ENCODE measurements around the gene FAM163B.

Gene FAM163B

DNA sequence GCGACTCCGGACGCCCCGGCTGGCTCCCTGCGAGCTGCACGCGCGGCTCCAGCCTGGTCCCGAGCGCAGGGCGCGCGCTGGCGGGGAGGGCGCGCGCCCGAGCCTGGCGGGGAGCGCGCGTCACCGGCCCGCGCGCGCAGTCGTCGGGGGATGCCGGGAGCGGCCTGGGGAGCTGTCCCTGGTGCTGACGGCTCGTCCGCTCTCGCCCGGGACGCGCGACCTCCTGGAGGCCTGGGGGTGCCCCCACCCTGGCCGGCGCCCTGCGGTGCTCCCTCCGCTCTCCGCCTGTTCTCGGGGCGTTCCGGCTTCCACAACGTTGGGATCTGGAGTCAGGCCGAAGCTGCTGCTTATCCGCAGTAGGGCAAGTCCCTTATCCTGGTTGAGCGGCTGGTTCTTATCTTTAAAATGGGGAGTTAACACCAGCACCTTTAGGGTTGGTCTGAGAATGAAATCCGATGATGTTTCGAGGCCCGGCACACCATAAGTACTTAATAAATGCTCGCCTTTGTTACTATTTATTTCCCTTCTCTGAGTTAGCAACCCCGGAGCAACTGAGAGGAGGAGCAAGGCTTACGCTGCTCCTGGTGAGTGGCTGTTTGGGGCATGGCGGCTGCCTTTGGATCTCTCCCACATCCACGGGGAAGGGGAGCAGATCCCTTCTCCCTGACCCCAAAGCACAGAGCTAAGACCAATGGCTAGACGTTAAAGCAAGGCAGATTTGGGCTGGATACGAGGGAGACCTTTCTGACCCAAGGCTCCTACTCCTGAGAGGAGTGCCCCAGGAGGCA, at the start of gene FAM163B:
TSS of gene FAM163B (minus strand) at position 79 of the 788 bp plus-strand sequence. CDS start 29,166 bp downstream, outside the sequence.
- DNase-seq, result no peak

DNA sequence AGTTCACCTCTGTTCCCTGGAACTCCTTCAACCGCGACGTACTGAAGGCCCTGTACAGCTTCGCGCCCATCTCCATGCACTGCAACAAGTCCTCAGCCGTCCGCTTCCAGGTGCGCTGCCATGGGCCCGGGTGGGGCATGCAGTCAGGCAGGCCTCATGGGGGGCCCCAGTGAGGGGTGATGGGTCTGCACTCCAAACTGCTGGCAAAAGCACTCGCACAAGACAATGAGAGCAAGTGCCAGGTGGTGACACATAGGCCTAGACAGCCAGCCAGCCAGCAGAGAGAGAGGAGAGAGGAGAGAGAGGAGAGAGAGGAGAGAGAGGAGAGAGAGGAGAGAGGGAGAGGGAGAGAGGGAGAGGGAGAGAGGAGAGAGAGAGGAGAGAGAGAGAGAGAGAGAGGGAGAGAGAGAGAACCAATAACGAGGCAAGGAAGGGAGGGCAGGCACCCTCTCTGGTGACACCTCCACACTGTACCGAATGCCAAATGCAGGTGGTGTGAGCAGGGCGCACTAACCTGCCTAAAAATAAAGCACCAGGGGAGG, 48.0 kb upstream of the FAM163B start:
- peak; percentile 61 for DNase-seq

DNA sequence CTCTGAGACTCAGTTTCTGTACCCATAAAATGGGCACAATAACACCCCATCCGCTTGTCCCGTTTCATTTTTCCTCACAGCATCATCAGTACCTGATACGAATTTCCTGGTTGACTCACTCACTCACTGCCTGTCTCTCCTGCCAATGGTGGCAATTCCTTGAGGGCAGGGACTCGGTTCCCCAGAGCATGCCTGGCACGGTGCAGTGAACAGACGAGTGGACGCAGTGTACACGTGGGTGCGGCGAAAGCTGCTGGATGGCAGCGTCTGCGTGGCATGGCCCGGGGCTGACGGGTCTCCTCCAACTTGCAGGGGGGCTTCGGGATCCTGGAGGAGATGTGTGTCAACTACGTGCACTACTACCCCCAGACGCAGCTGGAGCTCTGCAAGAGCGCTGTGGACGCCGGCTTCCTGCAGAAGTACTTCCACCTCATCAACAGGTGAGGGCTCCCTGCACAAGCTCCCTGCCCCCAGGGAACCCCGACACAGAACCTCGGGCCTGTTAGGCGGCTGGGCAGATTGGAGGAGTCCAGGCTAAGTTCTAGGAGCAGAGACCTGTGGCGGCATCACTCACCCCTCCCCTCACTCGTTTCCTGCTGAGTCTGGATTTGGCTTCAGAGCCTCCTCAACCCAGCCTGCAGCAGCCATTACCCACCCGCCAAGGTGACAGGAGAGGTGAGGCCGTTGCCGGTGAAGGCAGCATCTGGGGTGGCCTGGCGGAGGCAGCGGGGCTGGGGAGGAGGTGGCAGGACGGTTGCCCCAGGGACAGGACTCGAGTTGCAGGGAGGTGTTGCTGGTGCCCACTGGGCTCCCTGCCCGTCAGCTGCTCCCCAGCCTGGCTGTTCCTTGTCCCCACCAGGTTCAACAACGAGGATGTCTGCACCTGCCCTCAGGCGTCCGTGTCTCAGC, 47.3 kb upstream of the FAM163B start:
- no peak for DNase-seq

DNA sequence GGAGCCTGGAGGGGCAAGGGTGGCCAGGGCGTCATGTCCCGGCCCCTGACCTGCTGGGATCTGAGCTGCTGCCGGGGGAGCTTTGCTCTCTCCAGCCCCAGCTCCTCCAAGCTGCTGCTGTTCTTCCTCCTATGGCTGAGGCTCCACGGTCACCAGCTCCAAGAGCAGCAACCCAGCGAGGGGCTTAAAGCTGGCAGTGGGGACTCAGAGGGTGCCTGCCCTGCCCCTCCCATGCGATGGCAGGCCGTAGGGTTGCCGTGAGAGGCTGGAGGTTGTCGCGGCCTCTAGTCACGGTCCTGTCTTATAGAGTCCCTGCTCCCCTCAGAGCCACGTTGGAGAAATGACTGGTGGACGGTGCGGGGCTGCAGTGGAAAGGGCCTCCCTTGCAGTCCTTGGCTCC, 46.5 kb upstream of the FAM163B start:
- no peak for DNase-seq

DNA sequence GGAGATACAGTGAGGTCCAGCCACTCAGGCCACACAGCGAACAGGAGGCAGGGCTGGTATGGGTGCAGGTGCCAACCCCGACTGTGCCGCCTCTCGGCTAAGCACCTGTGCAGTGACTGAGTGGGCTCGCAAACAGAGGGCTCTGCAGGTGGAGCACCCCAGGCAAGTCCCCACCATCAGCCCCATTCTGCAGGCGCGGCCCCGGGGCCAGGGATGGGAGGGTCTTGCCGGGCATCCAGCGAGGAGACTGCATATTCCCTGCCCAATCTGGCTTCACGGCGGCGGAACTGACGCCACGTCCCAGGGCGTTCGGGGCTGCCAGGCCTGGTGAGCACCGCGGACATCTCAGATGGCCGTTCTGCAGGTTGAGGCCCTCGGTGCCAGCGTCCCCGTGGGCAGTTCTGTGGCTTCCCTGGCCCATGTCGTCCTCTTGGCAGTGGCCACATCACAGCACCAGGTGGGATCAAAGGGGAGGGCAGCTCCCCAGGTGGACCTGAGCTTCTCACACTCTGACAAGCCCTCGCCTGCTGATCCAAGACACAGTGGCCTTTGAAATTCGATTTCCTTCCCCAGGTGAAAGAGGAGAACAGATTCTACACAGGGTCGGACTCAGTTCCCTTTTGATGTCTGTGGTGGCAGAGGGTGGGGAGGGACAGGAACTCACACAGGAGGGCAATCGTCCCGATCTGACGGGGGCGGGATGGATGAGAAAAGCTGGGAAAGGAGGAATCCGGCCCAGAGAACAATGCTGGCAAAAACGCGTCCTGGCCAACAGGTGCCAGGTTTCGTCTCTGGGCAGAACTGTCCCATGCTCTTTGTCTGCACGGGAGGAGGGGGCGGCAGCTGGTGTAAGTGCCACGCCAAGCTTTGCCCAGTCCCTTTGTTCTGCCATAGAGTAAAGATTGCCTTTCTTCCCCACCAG, 45.8 kb upstream of the FAM163B start:
- no peak for DNase-seq

DNA sequence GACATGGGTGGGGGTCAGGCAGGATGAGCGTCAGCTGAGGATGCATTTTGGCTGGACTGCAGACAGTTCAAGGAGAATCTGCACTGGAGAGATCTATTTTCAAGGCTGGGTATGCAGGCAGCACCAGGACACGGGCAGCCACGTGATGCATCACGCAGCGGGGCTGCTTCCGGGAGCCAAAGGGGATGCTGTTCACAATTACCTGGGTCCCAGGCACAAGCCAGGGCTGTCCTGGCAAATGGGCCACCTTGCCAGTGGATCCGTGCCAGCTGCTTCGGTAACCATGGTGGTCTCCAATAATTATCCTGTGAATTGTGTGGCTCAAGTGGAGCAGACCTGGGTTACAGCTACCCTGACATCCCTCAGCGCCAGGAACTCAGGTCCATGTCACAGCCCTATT, 44.4 kb upstream of the FAM163B start:
- no peak for DNase-seq

DNA sequence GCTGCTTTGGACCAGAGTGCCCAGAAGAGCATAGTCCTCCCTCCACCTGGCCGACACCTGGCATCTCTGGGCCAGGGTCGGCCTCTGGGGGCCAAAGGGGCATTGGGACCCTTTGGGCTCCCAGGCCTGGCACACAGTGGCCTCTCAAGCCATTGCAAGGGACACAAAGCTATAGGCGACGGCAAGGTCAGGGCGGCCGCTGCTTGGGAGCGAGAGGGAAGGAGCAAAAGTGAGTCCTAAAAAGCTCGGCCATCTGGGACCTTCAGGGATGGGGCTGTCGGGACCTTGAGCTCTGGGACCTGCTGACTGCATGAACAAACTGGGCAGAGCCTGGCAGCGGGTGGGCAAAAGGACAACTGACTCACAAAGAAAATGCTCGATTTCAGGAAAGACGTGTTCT, 40.8 kb upstream of the FAM163B start:
- no peak for DNase-seq

DNA sequence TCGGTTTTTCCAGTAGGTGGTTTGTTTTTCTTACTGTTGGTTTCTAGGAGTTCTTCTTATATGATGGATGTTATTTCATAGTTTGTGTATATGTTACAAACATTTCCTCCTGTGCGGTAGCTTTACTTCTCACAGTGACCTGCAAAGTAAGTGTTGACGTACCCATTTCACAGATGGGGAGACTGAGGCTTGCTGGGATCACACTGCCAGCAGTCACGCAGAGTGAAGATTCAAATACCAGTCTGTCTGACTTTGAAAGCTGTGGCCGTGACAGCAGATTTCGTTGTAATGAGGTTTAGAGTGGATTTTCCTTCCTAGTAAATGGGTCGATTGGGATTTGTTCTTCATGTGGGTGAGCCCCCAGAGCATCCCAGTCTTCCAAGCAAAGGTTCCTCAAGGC, 40.0 kb upstream of the FAM163B start:
- no peak for DNase-seq

DNA sequence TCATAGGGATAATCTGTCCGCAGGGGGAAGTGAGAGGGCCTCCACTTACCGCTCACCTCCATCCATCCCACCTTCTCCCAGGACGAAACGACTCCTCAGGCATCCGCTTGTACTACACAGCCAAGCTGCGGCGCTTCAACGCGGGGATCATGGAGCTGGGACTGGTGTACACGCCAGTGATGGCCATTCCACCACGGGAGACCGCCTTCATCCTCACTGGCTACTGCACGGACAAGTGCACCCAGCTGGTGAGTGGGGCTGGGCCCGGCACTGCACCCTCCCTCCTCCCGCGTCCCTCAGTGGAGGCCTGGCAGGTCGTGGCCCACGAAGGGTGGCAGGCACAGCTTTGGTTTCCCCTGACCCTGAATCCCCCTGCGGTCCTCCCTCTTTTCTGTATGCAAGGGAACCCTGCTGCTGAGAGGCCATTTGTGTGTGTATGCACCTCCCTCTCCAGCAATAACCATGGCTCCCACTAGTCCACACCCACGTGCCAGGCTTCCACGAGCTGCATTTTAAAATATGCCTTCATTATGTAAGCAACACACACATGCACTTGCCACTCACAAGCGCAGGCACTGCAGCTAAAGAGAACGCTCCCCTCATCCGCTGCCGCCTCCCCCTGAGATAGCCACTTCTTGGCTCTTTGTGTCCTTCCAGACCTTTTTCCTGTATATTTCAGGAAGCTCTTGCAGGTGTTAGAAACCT, 38.7 kb upstream of the FAM163B start:
- no peak for DNase-seq

DNA sequence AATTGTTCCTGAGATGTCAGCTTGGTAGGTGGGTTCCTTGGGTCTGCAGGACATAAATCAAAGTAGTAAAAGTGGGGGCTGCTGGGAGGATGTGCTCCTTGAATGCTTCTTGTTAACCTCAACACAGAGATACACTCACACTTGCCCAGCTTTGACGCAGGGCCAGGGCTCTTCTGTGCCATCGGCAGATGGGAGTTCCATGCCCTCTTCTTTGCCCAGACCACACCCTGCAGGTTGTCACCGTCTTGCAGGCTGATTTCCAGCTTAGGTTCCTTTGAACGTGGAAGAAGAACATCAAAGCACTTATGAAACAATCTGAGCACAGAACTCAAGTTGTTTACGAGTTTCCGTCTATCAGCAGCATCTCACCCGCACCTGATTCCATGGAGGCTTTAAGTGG, 38.0 kb upstream of the FAM163B start:
- no peak for DNase-seq

DNA sequence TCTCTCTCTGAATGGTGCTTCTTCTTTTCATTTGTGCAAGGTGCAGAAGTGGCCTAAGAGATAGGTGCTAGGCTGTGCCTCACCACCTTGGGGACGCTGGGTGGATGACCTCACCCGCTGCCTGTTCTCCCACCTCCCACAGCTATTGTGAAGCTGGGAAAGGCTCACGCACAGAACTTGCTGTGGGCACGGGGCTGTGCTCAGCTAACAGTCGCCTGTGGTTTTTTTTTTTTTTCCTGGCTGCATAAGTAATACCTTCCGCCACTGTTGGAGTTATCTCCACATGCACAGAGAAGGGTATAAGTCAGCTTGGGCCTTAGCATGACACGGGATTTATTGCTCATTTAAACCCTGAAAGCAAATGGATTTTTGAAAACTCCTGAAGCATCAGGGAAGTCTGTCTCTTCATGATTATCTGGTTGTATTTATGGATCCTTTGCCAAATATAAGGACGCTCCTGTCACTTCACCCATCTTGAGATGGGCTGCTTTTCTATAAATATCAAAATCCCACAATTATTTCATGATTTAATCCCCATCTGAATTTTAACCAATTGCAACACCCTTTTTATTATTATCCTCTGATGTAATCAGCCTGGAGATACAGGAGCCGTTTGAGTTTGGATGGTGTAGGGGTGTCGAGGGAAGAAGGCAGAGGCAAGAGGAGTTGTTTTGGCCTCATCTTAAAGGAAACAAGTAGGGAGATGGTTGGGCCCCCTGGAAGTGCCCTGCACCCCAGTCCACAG, 36.0 kb upstream of the FAM163B start:
- DNase-seq, result peak; percentile 20

DNA sequence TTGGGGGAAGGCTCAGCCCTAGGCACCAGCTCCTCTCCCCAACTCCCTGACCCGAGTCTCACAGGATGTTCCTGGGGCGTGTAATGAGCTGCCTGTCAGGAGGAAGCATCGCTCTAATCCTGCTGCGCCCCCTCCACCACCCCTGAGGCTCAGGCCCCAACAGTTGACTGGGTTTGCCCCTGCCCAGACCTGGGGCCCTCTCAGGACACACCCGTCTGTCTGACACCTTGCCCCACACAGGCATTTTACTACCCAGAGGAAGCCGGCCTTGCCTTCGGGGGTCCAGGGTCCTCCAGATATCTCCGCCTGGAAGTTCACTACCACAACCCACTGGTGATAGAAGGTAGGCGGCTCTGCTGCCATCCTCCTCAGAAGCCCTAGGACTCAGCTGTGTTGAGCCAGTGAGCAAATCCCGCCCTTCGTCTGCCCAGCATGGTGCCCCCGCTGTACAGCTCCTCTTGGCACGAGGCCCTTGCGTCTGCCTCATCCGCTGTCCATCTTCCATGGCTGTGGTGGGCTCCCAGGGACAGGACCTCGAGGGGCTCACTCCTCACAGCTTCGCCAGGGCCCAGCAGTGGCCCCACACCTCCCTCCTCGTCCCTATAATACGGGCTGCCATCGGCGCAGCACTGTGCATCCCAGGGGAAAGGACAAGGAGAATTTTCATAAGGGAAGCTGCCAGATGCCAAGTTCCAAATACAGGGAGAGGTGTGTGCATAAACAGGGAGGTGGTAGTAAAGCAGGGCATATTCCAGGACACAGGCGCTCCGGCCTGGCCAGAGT, 35.0 kb upstream of the FAM163B start:
- DNase-seq, result peak; percentile 61

DNA sequence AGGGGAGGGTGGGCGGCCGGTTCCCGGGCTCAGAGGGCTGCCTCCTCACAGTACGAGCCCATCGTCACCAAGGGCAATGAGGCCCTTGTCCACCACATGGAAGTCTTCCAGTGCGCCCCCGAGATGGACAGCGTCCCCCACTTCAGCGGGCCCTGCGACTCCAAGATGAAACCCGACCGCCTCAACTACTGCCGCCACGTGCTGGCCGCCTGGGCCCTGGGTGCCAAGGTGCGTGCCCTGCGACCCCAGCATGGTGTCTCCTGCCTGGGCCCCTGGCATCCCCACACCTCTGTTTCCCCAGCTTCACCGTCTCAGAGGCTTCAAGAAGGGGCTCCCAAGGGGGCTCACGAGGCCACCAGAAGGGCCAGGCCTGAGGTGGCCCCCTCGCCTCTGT, 34.2 kb upstream of the FAM163B start:
- DNase-seq, result no peak

DNA sequence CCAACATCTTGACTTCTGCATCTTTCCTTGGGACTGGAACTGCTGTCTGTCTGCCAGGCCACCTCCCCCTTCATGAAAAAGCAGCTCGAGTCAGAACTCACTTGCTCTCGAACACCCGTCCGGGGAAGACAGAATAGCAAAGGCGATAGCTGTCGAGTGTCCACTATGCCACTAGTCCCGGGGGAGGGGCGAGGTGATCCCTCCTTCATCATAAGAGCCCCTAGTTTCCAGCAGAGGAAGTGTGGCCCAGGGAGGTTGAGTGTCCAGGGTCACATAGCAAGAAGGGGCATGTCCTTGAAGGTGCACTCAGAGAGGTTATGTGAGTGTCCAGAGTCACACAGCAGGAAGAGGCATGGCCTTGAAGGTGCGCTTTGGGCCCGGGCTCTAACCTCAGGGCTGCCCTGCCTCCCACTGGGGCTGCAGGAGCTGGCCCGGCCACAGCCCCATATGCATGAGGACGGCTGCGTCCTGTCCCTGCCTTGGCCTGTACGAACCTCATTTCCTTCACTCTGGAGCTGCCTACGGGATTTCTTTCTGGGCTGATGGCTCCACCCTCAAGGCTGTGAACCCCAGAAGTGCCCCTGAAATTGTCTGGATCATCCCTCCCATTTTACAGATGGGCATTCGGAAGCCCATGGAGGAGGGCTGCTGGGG, 33.6 kb upstream of the FAM163B start:
- no peak for DNase-seq

DNA sequence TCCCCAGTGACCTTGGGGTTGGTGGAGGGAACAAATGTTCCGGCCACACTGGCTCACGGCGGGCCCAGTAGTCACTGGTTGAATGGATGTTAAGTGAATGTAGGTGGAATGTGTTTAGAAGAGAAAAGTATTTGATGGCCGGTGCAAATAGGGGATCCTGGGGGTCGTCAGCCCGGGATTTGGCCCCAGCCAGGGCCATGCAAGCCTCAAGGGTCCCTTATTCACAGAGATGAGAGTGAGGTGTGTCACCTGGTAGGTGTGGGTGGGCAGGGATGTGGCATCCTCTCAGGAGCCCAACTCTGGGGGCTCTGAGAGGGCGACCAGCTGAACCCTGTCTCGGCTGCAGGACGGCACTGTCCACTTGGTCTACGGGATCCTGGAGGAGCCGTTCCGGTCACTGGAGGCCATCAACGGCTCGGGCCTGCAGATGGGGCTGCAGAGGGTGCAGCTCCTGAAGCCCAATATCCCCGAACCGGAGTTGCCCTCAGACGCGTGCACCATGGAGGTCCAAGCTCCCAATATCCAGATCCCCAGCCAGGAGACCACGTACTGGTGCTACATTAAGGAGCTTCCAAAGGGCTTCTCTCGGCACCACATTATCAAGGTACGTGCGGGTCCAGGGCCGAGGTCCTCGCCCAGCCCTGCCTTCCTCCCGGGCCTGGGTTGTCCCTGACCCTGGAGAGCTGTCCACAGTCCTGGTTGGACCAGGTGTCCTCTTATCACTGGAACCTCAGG, 32.8 kb upstream of the FAM163B start:
- no peak for DNase-seq

DNA sequence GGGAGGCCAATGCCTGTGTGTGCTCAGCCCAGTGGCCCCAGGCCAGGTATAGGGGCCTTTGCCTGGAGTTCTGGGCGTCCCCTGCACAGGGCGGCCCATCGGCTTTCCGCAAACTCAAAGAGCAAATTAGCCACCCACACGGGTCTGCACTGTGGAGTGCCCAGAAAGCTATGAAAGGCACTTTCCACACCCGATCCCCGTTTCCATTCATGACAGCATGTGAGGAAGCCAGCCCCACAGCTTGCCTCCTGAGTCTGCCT, 32.1 kb upstream of the FAM163B start:
- DNase-seq, result peak; percentile 90

DNA sequence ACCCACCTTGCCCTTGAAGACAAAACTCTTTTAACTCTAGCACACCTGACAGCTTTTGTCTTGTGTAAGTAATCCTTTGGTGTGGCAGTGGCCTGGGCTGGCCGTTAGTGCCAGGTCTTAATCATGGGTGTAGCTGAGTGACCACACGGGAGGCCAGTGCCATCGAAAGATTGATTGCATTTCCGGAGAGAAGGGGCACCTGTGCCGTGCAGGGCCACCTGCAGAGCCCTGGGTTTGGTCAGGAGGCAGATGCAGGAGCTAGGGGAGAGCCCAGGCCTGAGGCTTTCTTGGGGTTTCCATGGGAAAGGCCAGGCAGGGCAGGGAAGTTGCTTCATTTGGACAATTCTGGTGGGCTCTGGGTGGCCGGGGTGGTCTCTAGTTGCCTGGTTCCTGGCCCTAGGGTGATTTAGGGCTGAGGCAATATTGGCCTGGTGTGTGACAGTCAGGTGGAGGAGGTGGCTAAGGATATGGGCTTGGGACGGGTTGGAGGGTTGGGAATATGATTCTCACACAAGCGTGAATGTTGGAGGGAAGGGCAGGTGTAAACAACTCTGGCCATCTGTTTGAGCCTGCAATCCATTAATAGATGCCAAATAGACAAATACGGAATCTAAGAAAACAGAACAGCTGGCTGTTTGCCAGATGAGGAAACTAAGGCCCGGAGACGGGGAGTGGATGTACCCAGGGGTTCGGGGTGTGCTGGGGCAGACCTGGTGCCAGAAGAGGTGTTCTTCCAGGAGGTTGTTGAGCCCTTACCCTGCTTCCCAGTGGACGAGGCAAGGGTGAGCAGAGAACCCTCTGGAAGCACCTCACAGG, 31.6 kb upstream of the FAM163B start:
- DNase-seq, result peak; percentile 94

DNA sequence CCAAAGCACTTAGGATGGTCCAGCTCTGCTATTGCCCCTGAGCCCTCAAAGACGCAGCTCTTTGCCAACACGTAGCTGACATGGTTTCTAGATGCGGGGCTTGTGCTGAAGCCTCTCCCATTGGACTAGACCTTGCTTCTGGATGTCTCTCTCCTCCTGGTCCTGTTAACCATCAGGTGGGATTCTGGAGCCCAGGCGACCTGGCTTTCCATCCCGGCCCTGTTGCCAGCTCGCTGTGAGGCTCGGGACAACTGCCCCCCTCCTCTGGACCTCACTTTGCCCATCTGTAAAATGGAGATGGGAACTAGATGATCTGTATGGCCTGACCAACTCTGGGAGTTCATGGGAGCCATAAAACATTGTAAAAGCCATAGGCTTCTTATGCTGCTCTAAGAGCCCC, 31.0 kb upstream of the FAM163B start:
- no peak for DNase-seq

DNA sequence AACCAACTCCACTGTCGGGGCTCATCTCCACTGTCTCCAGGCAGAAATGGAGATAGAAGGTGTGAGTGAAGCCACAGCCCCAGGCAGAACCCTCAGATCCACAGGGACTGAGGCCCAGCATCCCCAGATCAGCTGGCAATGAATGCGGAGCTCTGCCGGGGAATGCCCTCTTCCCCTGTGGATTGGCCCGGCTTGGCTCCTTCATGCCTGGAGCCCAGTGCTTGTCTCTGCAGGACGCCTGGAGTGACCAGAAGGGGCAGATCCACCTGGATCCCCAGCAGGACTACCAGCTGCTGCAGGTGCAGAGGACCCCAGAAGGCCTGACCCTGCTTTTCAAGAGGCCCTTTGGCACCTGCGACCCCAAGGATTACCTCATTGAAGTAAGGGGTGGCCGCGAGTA, 30.4 kb upstream of the FAM163B start:
- no peak for DNase-seq

Data from NCI-H1694 treated with DMSO at 0.1 percent for 48 hours (cell line).